ENCODE data around the gene VASP.

VASP gene

DNA sequence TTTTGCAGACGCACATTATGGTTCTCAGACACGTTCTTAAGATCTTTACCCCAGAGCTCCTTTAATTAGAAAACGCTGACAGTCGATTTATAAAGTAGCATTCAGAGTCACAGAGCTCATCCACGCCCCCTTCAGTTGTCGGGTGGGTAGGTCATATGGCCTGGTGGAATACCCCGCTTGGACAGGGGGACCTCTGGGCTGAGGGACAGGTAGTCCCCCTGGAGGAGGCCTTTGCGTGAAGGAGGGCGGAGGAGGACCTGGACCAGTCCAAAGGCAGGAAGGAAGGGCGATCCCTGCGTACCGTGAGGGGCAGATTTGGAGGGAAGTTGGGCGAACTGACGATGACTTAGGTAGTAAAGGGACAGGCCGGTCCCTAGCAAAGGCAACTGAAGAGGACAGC, 20.5 kb downstream of the VASP start:
- Histone ChIP-seq H3K9me3 (peaks cover 6% of the 10 kb centered on the region), H3K36me3 (peaks cover 68% of the 10 kb centered on the region), H3K4me3 (ENCODE audit: low read depth in 1 of 2, low read length in 1 of 2) (no peak overlapping the region), H3K27ac (peak overlapping the region; percentile 63), H3K4me1 (ENCODE audit: control insufficient read depth in 1 of 2, insufficient read depth in 1 of 2, low read depth in 1 of 2, low read length in 1 of 2) (peaks cover 57 to 68% of the 10 kb centered on the region in 2 experiments), H3K27me3 (no peaks in the 10 kb centered on the region)
- TF ChIP-seq, protein P1, sequence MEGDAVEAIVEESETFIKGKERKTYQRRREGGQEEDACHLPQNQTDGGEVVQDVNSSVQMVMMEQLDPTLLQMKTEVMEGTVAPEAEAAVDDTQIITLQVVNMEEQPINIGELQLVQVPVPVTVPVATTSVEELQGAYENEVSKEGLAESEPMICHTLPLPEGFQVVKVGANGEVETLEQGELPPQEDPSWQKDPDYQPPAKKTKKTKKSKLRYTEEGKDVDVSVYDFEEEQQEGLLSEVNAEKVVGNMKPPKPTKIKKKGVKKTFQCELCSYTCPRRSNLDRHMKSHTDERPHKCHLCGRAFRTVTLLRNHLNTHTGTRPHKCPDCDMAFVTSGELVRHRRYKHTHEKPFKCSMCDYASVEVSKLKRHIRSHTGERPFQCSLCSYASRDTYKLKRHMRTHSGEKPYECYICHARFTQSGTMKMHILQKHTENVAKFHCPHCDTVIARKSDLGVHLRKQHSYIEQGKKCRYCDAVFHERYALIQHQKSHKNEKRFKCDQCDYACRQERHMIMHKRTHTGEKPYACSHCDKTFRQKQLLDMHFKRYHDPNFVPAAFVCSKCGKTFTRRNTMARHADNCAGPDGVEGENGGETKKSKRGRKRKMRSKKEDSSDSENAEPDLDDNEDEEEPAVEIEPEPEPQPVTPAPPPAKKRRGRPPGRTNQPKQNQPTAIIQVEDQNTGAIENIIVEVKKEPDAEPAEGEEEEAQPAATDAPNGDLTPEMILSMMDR (IDR thresholded peaks at IDR 0.05): no peak

DNA sequence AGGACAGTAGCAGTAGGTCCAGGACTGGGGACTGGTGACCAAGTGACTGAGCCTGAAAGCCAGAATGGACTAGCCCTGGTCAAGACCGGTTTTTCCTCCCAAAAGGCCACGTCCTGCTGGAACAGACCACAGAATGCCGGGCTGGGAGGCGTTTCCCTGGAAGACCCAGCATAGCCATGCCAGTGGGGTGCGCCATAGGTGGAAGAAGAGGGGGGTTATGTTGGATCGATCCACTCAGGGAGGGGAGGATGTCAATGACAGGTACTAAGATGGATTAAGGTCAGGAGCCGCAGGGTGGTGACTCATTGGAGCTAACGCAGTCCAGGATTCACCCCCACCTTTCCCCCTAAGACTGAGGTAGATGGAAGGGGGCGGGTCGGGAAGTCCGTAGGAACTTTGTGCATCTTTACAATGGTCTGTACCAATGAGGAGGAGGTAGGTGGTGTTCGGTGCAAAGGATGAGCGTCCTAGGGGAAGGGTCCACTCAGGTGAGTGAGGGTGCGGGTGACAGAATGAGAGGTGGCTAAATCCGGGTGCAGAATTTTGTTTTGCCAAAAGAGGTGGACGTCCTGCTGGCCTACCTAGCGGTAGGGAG, 21.0 kb downstream of the VASP start:
- Histone ChIP-seq H3K9me3 (peaks cover 6% of the 10 kb centered on the region), H3K4me1 (ENCODE audit: control insufficient read depth in 1 of 2, insufficient read depth in 1 of 2, low read depth in 1 of 2, low read length in 1 of 2) (peaks cover 52 to 63% of the 10 kb centered on the region in 2 experiments), H3K27ac (peak overlapping the region; percentile 63), H3K36me3 (peaks cover 62% of the 10 kb centered on the region), H3K4me3 (ENCODE audit: low read depth in 1 of 2, low read length in 1 of 2) (no peak overlapping the region), H3K27me3 (no peaks in the 10 kb centered on the region)
- TF ChIP-seq, protein P1 (IDR thresholded peaks at IDR 0.05): no peak

DNA sequence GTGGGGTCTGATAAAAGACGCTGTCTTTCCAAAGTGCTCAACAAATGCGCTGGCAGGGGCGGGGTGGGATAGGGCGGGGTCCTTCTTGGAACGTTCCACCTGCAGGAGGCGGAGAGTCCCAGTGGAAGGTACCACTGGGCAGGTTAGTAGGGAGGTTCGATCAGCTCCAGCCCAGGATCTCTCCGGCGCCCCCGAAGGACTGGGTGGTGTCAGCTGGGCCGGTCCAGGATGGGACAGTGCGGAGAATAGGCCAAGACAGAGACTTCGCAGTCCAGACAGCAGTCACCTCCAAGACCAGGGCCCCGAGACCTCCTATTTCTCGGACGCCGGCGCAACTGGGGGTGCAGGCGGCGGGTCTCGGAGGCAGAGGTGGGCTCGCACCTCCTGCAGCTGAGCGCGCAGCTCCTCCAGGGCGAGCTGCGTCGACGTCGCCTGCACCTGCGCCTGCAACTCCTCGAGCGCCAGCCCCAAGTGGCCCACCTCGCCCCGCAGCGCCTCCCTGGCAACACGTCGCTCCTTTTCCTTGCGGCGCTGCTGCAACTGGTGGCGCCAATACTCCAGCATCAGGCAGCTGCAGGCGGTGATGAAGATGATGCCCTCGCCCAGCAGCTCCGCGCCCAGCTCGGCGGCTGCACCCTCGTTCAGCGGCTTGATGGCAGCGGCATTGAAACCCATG, 21.6 kb downstream of the VASP start:
- TF ChIP-seq, protein P1 (IDR thresholded peaks at IDR 0.05): no peak
- Histone ChIP-seq H3K27me3 (no peaks in the 10 kb centered on the region), H3K27ac (peak overlapping the region; percentile 63), H3K4me1 (ENCODE audit: control insufficient read depth in 1 of 2, insufficient read depth in 1 of 2, low read depth in 1 of 2, low read length in 1 of 2) (peaks cover 46 to 57% of the 10 kb centered on the region in 2 experiments), H3K9me3 (peaks cover 6% of the 10 kb centered on the region), H3K4me3 (ENCODE audit: low read depth in 1 of 2, low read length in 1 of 2) (no peak overlapping the region), H3K36me3 (peaks cover 56% of the 10 kb centered on the region)

DNA sequence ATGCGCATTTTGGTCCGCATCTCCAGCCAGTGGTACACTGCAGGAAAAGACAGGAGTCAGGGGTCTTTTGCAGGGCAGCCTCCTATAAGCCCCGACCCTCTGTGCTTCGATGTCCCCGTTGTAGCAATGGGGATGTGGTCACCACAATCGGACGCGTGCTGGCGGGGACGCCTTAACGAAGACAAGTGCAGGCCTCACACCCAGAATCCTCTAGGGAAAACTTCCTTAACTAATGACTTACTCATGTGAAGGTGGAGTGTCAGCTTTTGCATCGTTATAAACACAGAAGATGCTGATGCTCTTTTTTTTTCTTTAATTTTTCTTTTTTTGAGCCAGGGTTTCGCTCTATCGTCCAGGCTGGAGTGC, 22.1 kb downstream of the VASP start:
- Histone ChIP-seq H3K9me3 (peaks cover 6% of the 10 kb centered on the region), H3K27me3 (no peaks in the 10 kb centered on the region), H3K4me1 (ENCODE audit: control insufficient read depth in 1 of 2, insufficient read depth in 1 of 2, low read depth in 1 of 2, low read length in 1 of 2) (peaks cover 42 to 53% of the 10 kb centered on the region in 2 experiments), H3K27ac (peak overlapping the region; percentile 63), H3K4me3 (ENCODE audit: low read depth in 1 of 2, low read length in 1 of 2) (no peak overlapping the region), H3K36me3 (peaks cover 51% of the 10 kb centered on the region)
- TF ChIP-seq, protein P1 (IDR thresholded peaks at IDR 0.05): no peak

DNA sequence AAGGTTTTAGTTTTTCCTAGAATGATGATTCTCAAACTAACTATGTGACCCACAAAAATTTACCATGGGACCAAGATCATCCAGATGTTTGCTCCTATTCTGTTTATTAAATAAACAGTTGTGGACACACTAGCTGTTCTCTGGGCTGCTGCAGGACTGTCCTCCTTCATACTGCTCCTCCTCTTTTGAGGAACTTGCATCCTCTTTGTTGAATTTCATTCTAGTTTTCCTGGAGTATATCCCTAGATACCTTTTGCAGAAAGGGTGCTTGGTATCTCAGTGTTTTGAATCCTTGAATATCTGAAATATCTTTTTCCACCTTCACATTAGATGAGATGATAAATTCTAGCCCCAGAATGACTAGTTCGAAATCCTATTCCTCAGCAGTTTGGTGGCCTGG, 24.1 kb downstream of the VASP start:
- Histone ChIP-seq H3K4me3 (ENCODE audit: low read depth in 1 of 2, low read length in 1 of 2) (no peak overlapping the region), H3K4me1 (ENCODE audit: control insufficient read depth in 1 of 2, insufficient read depth in 1 of 2, low read depth in 1 of 2, low read length in 1 of 2) (peaks cover 29 to 36% of the 10 kb centered on the region in 2 experiments), H3K27ac (no peak overlapping the region), H3K36me3 (peaks cover 31% of the 10 kb centered on the region), H3K9me3 (no peaks in the 10 kb centered on the region), H3K27me3 (no peaks in the 10 kb centered on the region)
- TF ChIP-seq, protein P1 (IDR thresholded peaks at IDR 0.05): no peak
